Spleen (tissue), 7 donors: ENCODE measurements around the gene FBXL16.

Experiments
- POLR2AphosphoS5 ChIP-seq, 3 donors: sonication (generic); formaldehyde crosslinking; IDR thresholded peaks; one replicate each; pipeline ENCODE4 v1.5.1; 2017; ENCODE audit warnings: antibody characterized with exemption in 3 of 3
- TF ChIP-seq, protein P1 (sequence below), 11 experiments: fragments of 200-600 bp in 7 of 11; fragments of 450-650 bp in 4 of 11; sonication (generic) in 4 of 11; IDR thresholded peaks in 8 of 11; conservative IDR thresholded peaks in 3 of 11; 1 replicate in 7 of 11; 2 replicates in 4 of 11; pipeline versions ENCODE4 v1.4.0 to v1.8.0; 2016 to 2021; ENCODE audit warnings: antibody characterized with exemption in 11 of 11, inconsistent platforms in 4 of 11, mild to moderate bottlenecking in 1 of 11
- donor health status: DM: no; HTN: no; CAD: no; lungs with moderate emphysema.
- donor health status: DM: no; HTN: no; CAD: no.
- donor health status: DM: no; HTN: no; CAD: no.

- no peak for TF ChIP-seq POLR2AphosphoS5 (IDR thresholded peaks at IDR 0.05)
- TF ChIP-seq, protein P1, sequence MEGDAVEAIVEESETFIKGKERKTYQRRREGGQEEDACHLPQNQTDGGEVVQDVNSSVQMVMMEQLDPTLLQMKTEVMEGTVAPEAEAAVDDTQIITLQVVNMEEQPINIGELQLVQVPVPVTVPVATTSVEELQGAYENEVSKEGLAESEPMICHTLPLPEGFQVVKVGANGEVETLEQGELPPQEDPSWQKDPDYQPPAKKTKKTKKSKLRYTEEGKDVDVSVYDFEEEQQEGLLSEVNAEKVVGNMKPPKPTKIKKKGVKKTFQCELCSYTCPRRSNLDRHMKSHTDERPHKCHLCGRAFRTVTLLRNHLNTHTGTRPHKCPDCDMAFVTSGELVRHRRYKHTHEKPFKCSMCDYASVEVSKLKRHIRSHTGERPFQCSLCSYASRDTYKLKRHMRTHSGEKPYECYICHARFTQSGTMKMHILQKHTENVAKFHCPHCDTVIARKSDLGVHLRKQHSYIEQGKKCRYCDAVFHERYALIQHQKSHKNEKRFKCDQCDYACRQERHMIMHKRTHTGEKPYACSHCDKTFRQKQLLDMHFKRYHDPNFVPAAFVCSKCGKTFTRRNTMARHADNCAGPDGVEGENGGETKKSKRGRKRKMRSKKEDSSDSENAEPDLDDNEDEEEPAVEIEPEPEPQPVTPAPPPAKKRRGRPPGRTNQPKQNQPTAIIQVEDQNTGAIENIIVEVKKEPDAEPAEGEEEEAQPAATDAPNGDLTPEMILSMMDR (IDR thresholded peaks at IDR 0.05 in 8 of 11, conservative IDR thresholded peaks at IDR 0.05 in 3 of 11): no peak
Measured at GRCh38 chr16:666572-666971, 39.0 kb downstream of the FBXL16 start.
